ENCODE measurements around the gene TFAP2D. TPM values are rescaled to one million over a fixed set of nuclear protein-coding genes. Genes with fewer than 3 reads are reported as not detected.

TFAP2D gene
- total RNA-seq, 2 donors from 2014 or later = not detected

- Histone ChIP-seq H3K4me3 (no peak overlapping the region), H3K27ac (no peak overlapping the region), H3K4me1 (ENCODE audit: control insufficient read depth in 1 of 2, low read depth in 2 of 2) (no peaks in the 10 kb centered on the region), H3K36me3 (no peaks in the 10 kb centered on the region), H3K9me3 (no peaks in the 10 kb centered on the region), H3K27me3 (replicated peaks; ENCODE audit: insufficient read depth) (no peaks in the 10 kb centered on the region)
- no peak for DNase-seq (ENCODE audit: low spot score)
- TF ChIP-seq CTCF (IDR thresholded peaks at IDR 0.05) = no peak
- ATAC-seq (ENCODE audit: insufficient number of reproducible peaks, low FRiP score, low read depth) = no peak
Measured at GRCh38 chr6:50720623-50721022, 7.3 kb downstream of the TFAP2D start.

- Histone ChIP-seq H3K27me3 (replicated peaks; ENCODE audit: insufficient read depth) (no peaks in the 10 kb centered on the region), H3K4me1 (ENCODE audit: control insufficient read depth in 1 of 2, low read depth in 2 of 2) (no peaks in the 10 kb centered on the region), H3K36me3 (no peaks in the 10 kb centered on the region), H3K4me3 (no peak overlapping the region), H3K27ac (no peak overlapping the region), H3K9me3 (no peaks in the 10 kb centered on the region)
- no peak for TF ChIP-seq CTCF (IDR thresholded peaks at IDR 0.05)
- ATAC-seq (ENCODE audit: insufficient number of reproducible peaks, low FRiP score, low read depth) (no peak), DNase-seq (ENCODE audit: low spot score) (no peak)
Measured at GRCh38 chr6:50721978-50722377, 8.7 kb downstream of the TFAP2D start.

- TF ChIP-seq CTCF (IDR thresholded peaks at IDR 0.05) = no peak
- DNase-seq (ENCODE audit: low spot score) (no peak), ATAC-seq (ENCODE audit: insufficient number of reproducible peaks, low FRiP score, low read depth) (no peak)
- H3K4me3 ChIP-seq = no peak overlapping the region
- no peaks in the 10 kb centered on the region for H3K36me3 ChIP-seq
- H3K27ac ChIP-seq = no peak overlapping the region
- no peaks in the 10 kb centered on the region for H3K4me1 ChIP-seq (ENCODE audit: control insufficient read depth in 1 of 2, low read depth in 2 of 2)
- H3K27me3 ChIP-seq (replicated peaks; ENCODE audit: insufficient read depth) = no peaks in the 10 kb centered on the region
- no peaks in the 10 kb centered on the region for H3K9me3 ChIP-seq
Measured at GRCh38 chr6:50722829-50723554, 9.7 kb downstream of the TFAP2D start.

GRCh38 chr6:50724381-50725124 is 11.2 kb downstream of the TFAP2D start:
- no peak for TF ChIP-seq CTCF (IDR thresholded peaks at IDR 0.05)
- ATAC-seq (ENCODE audit: insufficient number of reproducible peaks, low FRiP score, low read depth) (no peak), DNase-seq (ENCODE audit: low spot score) (no peak)
- Histone ChIP-seq H3K27ac (no peak overlapping the region), H3K36me3 (no peaks in the 10 kb centered on the region), H3K4me1 (ENCODE audit: control insufficient read depth in 1 of 2, low read depth in 2 of 2) (no peaks in the 10 kb centered on the region), H3K9me3 (no peaks in the 10 kb centered on the region), H3K4me3 (no peak overlapping the region), H3K27me3 (replicated peaks; ENCODE audit: insufficient read depth) (no peaks in the 10 kb centered on the region)

GRCh38 chr6:50734488-50734887 is 21.2 kb downstream of the TFAP2D start:
- Histone ChIP-seq H3K36me3 (no peaks in the 10 kb centered on the region), H3K27ac (no peak overlapping the region), H3K27me3 (replicated peaks; ENCODE audit: insufficient read depth) (no peaks in the 10 kb centered on the region), H3K4me3 (no peak overlapping the region), H3K4me1 (ENCODE audit: control insufficient read depth in 1 of 2, low read depth in 2 of 2) (no peaks in the 10 kb centered on the region), H3K9me3 (no peaks in the 10 kb centered on the region)
- no peak for TF ChIP-seq CTCF (IDR thresholded peaks at IDR 0.05)
- DNase-seq (ENCODE audit: low spot score) (no peak), ATAC-seq (ENCODE audit: insufficient number of reproducible peaks, low FRiP score, low read depth) (no peak)

All from thoracic aorta (tissue), 2 donors.